Measurements from ENCODE around the gene GALNT1. TPM values are rescaled to one million over a fixed set of nuclear protein-coding genes. Genes with fewer than 3 reads are reported as not detected.
A peak's percentile ranks its signal among the peaks of the same experiment; 100 is the strongest.

The GALNT1 gene
- total and polyA plus RNA-seq, 2 of the 4 experiments (the other 2 are of a cell fraction) = 24.9 to 43.9 TPM

- Histone ChIP-seq H2AK9ac (replicated peaks; ENCODE audit: low read depth, low read length, poor library complexity) (no peak overlapping the region), H3K9me1 (ENCODE audit: insufficient read depth, low read length) (no peaks in the 10 kb centered on the region; the same call in 1 of the 2 replicates), H3K23ac (ENCODE audit: low read depth, low read length) (no peak overlapping the region), H3K4me1 (ENCODE audit: control insufficient read depth, insufficient read depth, low read length) (no peaks in the 10 kb centered on the region; the same call in 1 of the 2 replicates), H4K20me1 (ENCODE audit: insufficient read depth, low read length) (peaks cover 4% of the 10 kb centered on the region; the same call in 1 of the 2 replicates), H3K36me3 (ENCODE audit: control insufficient read depth, insufficient read depth, low read length) (no peaks in the 10 kb centered on the region), H4K8ac (ENCODE audit: low read depth in 2 of 2, low read length in 2 of 2) (no peak overlapping the region), H3K79me1 (ENCODE audit: low read depth in 1 of 2, low read length in 2 of 2) (peaks cover 13 to 26% of the 10 kb centered on the region in 2 experiments), H2AFZ (replicated peaks; ENCODE audit: low read length, poor library complexity) (no peak overlapping the region), H3K4ac (ENCODE audit: low read depth, low read length) (no peak overlapping the region), H2BK15ac (ENCODE audit: low read depth, low read length) (no peak overlapping the region), H2BK5ac (ENCODE audit: low read depth, low read length, poor library complexity, severe bottlenecking) (no peak overlapping the region), H4K5ac (ENCODE audit: low read depth, low read length) (no peak overlapping the region), H4K91ac (ENCODE audit: insufficient read depth, low read depth, low read length) (no peak overlapping the region), H3K56ac (ENCODE audit: extremely low read depth, insufficient read depth, low read length) (no peak overlapping the region), H3K14ac (replicated peaks; ENCODE audit: low read depth, low read length) (no peak overlapping the region), H3K4me2 (ENCODE audit: low read depth, low read length) (no peak overlapping the region), H2BK20ac (ENCODE audit: low read depth, low read length) (no peak overlapping the region), H3K27ac (ENCODE audit: insufficient read depth, low read length) (no peak overlapping the region), H3K4me3 (ENCODE audit: insufficient read depth, low read depth, low read length) (no peak overlapping the region), H3K9ac (ENCODE audit: low read depth, low read length) (no peak overlapping the region), H3K9me3 (ENCODE audit: control insufficient read depth, insufficient read depth, low read length) (no peaks in the 10 kb centered on the region), H2AK5ac (ENCODE audit: low read depth, low read length) (no peak overlapping the region), H3K27me3 (ENCODE audit: control insufficient read depth, insufficient read depth, low read length) (no peaks in the 10 kb centered on the region), H3K18ac (ENCODE audit: low read depth, low read length) (no peak overlapping the region), H2BK120ac (ENCODE audit: low read depth, low read length) (no peak overlapping the region)
- POLR2A ChIA-PET (ENCODE audit: unreplicated experiment) = no interaction called here
- WGBS, 2 experiments (ENCODE audit: extremely low coverage in 2 of 2, insufficient read length in 1 of 2) = no CpG with 5 or more reads among the region's 4 CpGs
- in situ Hi-C loops (cut with MboI; ENCODE audit: low sequenced_read_pairs) (no loop called here), intact Hi-C loops (cut with micrococcal nuclease) (no loop called here), dilution Hi-C loops (cut with HindIII; ENCODE audit: low sequenced_read_pairs, unreplicated experiment) (no loop called here)
- DNase-seq = no peak
- no TSS peak for BruUV-seq (replicated peaks)
- ATAC-seq (ENCODE audit: low read depth) = peak; percentile 64
- no peak for TF ChIP-seq RFX5 (IDR thresholded peaks at IDR 0.05; ENCODE audit: low read depth, low read length)
- TF ChIP-seq ELK1 (IDR thresholded peaks at IDR 0.05; ENCODE audit: borderline replicate concordance, low read depth, low read length) = no peak
- TF ChIP-seq CTCF (conservative IDR thresholded peaks at IDR 0.05; ENCODE audit: low read depth, low read length) = no peak
- TF ChIP-seq CHD1 (IDR thresholded peaks at IDR 0.05; ENCODE audit: low read depth, low read length) = no peak
- no peak for TF ChIP-seq SMC3 (IDR thresholded peaks at IDR 0.05; ENCODE audit: low read depth, low read length)
- TF ChIP-seq RAD21 (IDR thresholded peaks at IDR 0.05; ENCODE audit: low read length) = no peak
- no peak for TF ChIP-seq RCOR1 (IDR thresholded peaks at IDR 0.05; ENCODE audit: insufficient replicate concordance, low read length)
- TF ChIP-seq BHLHE40 (IDR thresholded peaks at IDR 0.05; ENCODE audit: low read depth, low read length) = no peak
- no peak for TF ChIP-seq POLR2A (IDR thresholded peaks at IDR 0.05; ENCODE audit: low read depth, low read length)
- no peak for TF ChIP-seq NFE2L2 (IDR thresholded peaks at IDR 0.05; ENCODE audit: low read depth, low read length)
- no peak for TF ChIP-seq FOS (IDR thresholded peaks at IDR 0.05; ENCODE audit: low read depth, low read length)
- no peak for TF ChIP-seq MXI1 (IDR thresholded peaks at IDR 0.05; ENCODE audit: borderline replicate concordance, low read depth, low read length)
- no peak for TF ChIP-seq MAFK (IDR thresholded peaks at IDR 0.05; ENCODE audit: low read depth, low read length)
- no peak for TF ChIP-seq CEBPB (IDR thresholded peaks at IDR 0.05; ENCODE audit: low read depth, low read length)
- no peak for TF ChIP-seq USF2 (IDR thresholded peaks at IDR 0.05; ENCODE audit: low read depth, low read length)
- no peak for TF ChIP-seq MAZ (IDR thresholded peaks at IDR 0.05; ENCODE audit: borderline replicate concordance, low read depth, low read length)
- CTCF ChIA-PET = no interaction called here
These were observed 72.0 kb downstream of the GALNT1 start for GRCh38 chr18:35653392-35654135.
